Lower lobe of right lung (tissue), 2 donors: ENCODE data around the gene RAD51B. TPM values are rescaled to one million over a fixed set of nuclear protein-coding genes. Genes with fewer than 3 reads are reported as not detected.

Experiments used
- ATAC-seq, 2 donors: fragments of 200-7000 bp; cut with Tn5 transposase; one replicate each; pipeline ENCODE4 v1.9.1; 2020 to 2022; ENCODE audit warnings: mild to moderate bottlenecking in 2 of 2, moderate library complexity in 2 of 2
- DNase-seq: peaks from one replicate; pipeline ENCODE4 v3.0.0-alpha.2; 2020
- H3K27ac ChIP-seq: fragments of 200-600 bp; one replicate; pipeline ENCODE4 v1.8.0; 2022
- H3K27me3 ChIP-seq: fragments of 200-600 bp; one replicate; pipeline ENCODE4 v1.8.0; 2022; ENCODE audit warnings: low read depth
- H3K36me3 ChIP-seq: fragments of 200-600 bp; one replicate; pipeline ENCODE4 v1.8.0; 2022; ENCODE audit warnings: mild to moderate bottlenecking
- H3K4me1 ChIP-seq: fragments of 200-600 bp; one replicate; pipeline ENCODE4 v1.8.0; 2022
- H3K4me3 ChIP-seq: fragments of 200-600 bp; one replicate; pipeline ENCODE4 v1.8.0; 2022; ENCODE audit warnings: mild to moderate bottlenecking
- H3K9me3 ChIP-seq: fragments of 200-600 bp; one replicate; pipeline ENCODE4 v1.8.0; 2022
- CTCF ChIP-seq: fragments of 200-600 bp; IDR thresholded peaks from one replicate; pipeline ENCODE4 v1.8.0; 2022; ENCODE audit warnings: antibody characterized with exemption, mild to moderate bottlenecking
- intact Hi-C: fragments of 100-400 bp; cut with DNase I; formaldehyde crosslinking; loops from one replicate; pipeline ENCODE4 v1.11.0; 2022
- total RNA-seq: library from RNA; stranded (reverse); fragmentation: NEBNext Ultra II Directional; extraction: Animal tissue kit (Norgen Biotek cat#: 25700); gene quantifications from one replicate; pipeline ENCODE4 v1.2.1, GENCODE V29; 2021
- donor health status: DM: no; HTN: yes; CAD: no; lungs with severe emphysema.

RAD51B gene
- total RNA-seq, 1 donor from 2014 or later = 22.2 TPM

GRCh38 chr14:68606176-68606575 is 786.6 kb downstream of the RAD51B start:
- no peak for TF ChIP-seq CTCF
- Histone ChIP-seq H3K36me3 (no peaks in the 10 kb centered on the region), H3K27me3 (no peaks in the 10 kb centered on the region), H3K9me3 (no peaks in the 10 kb centered on the region), H3K4me1 (peaks cover 30% of the 10 kb centered on the region), H3K27ac (no peak overlapping the region), H3K4me3 (no peak overlapping the region)
- DNase-seq = no peak
- no peak for ATAC-seq
- intact Hi-C loops = no loop called here

GRCh38 chr14:68606644-68607043 is 787.1 kb downstream of the RAD51B start:
- no peak for TF ChIP-seq CTCF
- DNase-seq = no peak
- no peaks in the 10 kb centered on the region for H3K9me3 ChIP-seq
- no peaks in the 10 kb centered on the region for H3K27me3 ChIP-seq
- peak overlapping the region; percentile 76 for H3K27ac ChIP-seq
- H3K4me1 ChIP-seq = peaks cover 34% of the 10 kb centered on the region
- intact Hi-C loops = no loop called here
- no peak overlapping the region for H3K4me3 ChIP-seq
- no peaks in the 10 kb centered on the region for H3K36me3 ChIP-seq
- ATAC-seq = no peak

GRCh38 chr14:68607081-68607866 is 787.7 kb downstream of the RAD51B start:
- no peak for DNase-seq
- Histone ChIP-seq H3K4me3 (no peak overlapping the region), H3K36me3 (no peaks in the 10 kb centered on the region), H3K4me1 (peaks cover 41% of the 10 kb centered on the region), H3K9me3 (no peaks in the 10 kb centered on the region), H3K27me3 (no peaks in the 10 kb centered on the region), H3K27ac (peak overlapping the region; percentile 76)
- peak in 1 of 2 donors; percentile 11 for ATAC-seq
- intact Hi-C loops = no loop called here
- TF ChIP-seq CTCF = no peak

GRCh38 chr14:68607867-68608573 is 788.4 kb downstream of the RAD51B start:
- Histone ChIP-seq H3K9me3 (no peaks in the 10 kb centered on the region), H3K36me3 (no peaks in the 10 kb centered on the region), H3K4me1 (peaks cover 44% of the 10 kb centered on the region), H3K27me3 (no peaks in the 10 kb centered on the region), H3K4me3 (no peak overlapping the region), H3K27ac (peak overlapping the region; percentile 76)
- TF ChIP-seq CTCF = no peak
- ATAC-seq = peak; percentile 30 to 61
- intact Hi-C loops = no loop called here
- no peak for DNase-seq

- ATAC-seq (no peak), DNase-seq (no peak)
- no peaks in the 10 kb centered on the region for H3K9me3 ChIP-seq
- peaks cover 40% of the 10 kb centered on the region for H3K4me1 ChIP-seq
- no peak for TF ChIP-seq CTCF
- no peaks in the 10 kb centered on the region for H3K36me3 ChIP-seq
- H3K4me3 ChIP-seq = no peak overlapping the region
- peak overlapping the region; percentile 76 for H3K27ac ChIP-seq
- intact Hi-C loops = no loop called here
- no peaks in the 10 kb centered on the region for H3K27me3 ChIP-seq
These were observed 789.0 kb downstream of the RAD51B start for GRCh38 chr14:68608574-68608962.
